ENCODE data around the gene TMCO2.

DNA sequence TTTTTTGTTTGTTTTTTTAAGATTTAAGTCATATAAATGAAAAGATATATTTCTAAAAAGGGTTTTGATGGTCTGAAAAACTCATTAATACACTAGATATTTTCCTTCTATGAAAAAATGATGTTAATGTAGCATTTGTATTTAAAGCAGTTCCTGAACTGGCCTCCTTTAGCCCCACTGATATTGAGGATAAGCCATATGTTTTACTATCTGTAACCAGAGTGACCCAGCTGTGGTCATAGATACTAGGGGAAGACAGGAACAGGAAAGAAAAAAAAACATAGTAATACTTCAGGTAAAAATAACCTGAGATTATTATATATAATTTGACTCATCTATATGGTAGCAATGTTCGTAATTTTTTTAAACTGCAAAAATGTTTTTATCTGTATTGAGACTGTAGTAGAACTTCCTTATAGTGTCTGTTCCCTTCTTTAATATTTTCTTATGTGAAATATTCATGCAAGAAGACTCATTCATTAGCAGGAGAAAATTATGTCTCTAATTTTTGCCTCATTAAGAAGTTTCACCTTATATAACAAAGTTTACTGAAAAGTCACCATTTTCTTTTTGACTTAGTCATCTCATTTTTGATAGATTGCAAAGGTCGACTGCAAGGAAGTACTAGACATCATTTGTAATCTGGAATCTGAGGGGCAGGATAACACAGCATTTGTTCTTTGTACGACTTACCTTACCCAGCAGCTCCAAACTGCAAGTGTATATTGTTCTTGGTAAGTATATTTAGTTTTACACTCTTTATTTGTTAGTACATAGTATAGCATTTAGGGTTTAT, 25.6 kb upstream of the TMCO2 start:
- TF ChIP-seq, protein P1, sequence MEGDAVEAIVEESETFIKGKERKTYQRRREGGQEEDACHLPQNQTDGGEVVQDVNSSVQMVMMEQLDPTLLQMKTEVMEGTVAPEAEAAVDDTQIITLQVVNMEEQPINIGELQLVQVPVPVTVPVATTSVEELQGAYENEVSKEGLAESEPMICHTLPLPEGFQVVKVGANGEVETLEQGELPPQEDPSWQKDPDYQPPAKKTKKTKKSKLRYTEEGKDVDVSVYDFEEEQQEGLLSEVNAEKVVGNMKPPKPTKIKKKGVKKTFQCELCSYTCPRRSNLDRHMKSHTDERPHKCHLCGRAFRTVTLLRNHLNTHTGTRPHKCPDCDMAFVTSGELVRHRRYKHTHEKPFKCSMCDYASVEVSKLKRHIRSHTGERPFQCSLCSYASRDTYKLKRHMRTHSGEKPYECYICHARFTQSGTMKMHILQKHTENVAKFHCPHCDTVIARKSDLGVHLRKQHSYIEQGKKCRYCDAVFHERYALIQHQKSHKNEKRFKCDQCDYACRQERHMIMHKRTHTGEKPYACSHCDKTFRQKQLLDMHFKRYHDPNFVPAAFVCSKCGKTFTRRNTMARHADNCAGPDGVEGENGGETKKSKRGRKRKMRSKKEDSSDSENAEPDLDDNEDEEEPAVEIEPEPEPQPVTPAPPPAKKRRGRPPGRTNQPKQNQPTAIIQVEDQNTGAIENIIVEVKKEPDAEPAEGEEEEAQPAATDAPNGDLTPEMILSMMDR (IDR thresholded peaks at IDR 0.05), result no peak
- no peak for TF ChIP-seq ZFX (IDR thresholded peaks at IDR 0.05; ENCODE audit: borderline replicate concordance)
